ENCODE measurements around the gene UBR3. TPM values are rescaled to one million over a fixed set of nuclear protein-coding genes. Genes with fewer than 3 reads are reported as not detected.

Gene UBR3, protein sequence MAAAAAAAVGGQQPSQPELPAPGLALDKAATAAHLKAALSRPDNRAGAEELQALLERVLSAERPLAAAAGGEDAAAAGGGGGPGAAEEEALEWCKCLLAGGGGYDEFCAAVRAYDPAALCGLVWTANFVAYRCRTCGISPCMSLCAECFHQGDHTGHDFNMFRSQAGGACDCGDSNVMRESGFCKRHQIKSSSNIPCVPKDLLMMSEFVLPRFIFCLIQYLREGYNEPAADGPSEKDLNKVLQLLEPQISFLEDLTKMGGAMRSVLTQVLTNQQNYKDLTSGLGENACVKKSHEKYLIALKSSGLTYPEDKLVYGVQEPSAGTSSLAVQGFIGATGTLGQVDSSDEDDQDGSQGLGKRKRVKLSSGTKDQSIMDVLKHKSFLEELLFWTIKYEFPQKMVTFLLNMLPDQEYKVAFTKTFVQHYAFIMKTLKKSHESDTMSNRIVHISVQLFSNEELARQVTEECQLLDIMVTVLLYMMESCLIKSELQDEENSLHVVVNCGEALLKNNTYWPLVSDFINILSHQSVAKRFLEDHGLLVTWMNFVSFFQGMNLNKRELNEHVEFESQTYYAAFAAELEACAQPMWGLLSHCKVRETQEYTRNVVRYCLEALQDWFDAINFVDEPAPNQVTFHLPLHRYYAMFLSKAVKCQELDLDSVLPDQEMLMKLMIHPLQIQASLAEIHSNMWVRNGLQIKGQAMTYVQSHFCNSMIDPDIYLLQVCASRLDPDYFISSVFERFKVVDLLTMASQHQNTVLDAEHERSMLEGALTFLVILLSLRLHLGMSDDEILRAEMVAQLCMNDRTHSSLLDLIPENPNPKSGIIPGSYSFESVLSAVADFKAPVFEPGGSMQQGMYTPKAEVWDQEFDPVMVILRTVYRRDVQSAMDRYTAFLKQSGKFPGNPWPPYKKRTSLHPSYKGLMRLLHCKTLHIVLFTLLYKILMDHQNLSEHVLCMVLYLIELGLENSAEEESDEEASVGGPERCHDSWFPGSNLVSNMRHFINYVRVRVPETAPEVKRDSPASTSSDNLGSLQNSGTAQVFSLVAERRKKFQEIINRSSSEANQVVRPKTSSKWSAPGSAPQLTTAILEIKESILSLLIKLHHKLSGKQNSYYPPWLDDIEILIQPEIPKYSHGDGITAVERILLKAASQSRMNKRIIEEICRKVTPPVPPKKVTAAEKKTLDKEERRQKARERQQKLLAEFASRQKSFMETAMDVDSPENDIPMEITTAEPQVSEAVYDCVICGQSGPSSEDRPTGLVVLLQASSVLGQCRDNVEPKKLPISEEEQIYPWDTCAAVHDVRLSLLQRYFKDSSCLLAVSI (N-terminal part only)
- total RNA-seq: 24.2 and 32.6 TPM in 2 replicates

DNA sequence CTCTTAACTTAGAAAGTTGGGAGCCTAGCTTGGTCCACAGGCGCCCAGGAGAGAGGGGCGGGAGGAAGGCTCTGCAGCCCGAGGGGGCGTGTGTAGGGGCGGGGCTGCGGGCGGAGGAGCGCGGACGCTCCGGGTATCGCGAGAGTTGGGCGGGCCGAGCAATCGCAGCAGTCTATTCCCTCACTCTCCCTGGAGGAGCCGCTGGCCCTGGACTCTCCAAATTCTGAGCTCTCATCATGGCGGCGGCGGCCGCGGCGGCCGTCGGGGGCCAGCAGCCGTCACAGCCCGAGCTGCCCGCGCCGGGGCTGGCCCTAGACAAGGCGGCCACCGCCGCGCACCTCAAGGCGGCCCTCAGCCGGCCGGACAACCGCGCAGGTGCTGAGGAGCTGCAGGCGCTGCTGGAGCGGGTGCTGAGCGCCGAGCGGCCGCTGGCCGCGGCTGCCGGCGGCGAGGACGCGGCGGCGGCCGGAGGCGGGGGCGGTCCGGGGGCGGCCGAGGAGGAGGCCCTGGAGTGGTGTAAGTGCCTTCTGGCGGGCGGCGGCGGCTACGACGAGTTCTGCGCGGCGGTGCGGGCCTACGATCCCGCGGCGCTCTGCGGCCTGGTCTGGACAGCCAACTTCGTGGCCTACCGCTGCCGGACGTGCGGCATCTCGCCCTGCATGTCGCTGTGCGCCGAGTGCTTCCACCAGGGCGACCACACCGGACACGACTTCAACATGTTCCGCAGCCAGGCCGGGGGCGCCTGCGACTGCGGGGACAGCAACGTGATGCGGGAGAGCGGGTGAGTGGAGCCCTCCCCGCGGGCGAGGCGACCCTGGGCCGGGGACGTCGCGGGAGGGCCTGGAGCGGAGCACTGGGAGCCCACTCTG is at the start of gene UBR3:
TSS of gene UBR3 (plus strand) at position 183 of the 869 bp plus-strand sequence. CDS start at position 237, 54 bp downstream.

DNA sequence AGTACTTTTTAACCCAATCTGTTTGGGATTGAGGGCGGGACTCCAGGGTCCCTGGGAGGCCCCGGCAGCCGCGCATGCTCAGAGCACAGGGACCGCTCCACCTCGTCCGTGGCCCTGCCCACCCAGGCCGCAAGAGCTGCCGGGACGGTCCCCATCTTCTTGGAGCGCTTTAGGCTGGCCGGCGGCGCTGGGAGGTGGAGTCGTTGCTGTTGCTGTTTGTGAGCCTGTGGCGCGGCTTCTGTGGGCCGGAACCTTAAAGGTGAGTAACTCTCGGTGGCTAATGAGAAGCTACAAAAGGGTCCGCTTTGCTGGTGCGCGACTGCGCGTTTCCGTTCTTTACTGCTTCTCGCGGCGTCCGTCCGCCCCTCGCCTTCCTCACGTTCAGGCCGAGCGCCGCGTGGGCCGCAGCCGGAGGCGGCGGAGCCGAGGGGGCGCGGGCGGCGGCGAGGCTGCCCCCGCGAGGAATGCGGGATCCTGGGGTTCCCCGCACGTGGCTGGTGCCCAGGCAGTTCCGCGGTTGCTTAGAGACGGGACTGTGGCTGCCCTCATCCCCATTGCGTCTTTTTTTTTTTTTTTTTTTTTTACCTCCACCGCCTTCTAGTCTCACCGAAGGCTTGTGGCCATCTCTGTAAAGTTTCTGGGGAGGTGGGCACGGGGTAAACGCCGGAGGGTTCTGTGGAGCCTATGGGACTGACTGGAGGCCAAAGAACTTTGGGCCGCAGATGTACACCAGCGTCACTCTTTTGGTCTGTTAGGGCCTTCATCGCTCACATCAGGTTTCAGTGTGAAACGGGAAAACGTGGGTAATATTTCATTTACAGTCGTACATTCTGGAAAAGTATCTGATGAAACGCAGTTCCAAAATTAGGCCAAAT is 28.3 kb upstream of the UBR3 start, which contains the start of gene SSB:
TSS of gene SSB (plus strand) at position 154 of the 875 bp plus-strand sequence. CDS start 2,090 bp downstream, outside the sequence.

DNA sequence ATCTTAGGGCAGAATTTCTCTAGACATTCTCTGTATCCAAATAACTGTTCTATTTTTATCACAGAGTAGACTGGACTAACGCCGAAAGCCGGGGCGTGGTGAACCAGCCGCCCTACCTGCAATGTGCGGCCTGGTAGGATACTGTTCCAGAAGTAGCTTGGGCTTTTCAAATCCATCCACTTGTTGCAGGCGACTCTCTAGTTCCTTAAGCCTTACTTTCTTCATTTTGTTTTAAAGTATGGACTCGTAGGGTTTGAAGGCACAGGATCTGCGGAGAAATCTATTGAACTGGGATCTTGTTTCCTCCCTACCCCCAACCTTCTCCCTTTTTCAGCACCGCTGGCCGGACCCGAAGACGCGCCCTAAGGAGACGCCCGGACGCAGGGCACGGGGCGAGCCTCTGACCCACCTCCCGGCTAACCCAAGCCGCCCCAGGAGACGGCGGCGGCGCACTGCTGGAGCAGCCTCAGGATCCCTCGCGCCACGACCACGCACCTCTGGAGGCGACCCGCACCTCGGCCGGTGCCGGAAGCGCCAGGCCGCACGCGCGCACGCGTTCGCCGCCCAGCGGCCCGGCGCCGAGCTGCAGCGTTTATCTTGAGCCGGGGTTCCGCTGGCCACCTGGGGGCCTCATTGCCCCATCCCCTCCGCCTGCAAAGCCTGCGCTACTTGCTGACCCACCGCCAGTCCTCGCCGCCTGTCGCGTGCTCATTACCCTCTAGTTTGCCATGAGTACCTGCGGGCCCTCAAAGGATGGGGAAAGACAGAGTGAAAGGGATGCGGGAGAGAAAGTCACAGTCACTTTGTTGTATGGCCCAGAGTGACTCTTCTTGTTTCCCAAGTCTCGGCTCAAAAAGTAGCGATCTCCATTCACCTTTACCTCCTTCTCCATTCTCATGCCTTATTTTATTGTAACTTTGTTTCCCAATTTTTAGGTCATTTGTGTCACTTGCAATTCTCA is 2.6 kb upstream of the UBR3 start, which contains the start of gene METTL5:
TSS of gene METTL5 (minus strand) at position 533 of the 961 bp plus-strand sequence. CDS start at position 225, 308 bp downstream.

Other genes with a start within 250 kb of the UBR3 start
- 12.6 and 32.4 TPM in 2 replicates for gene PPIG, start 243.1 kb upstream of the UBR3 start, total RNA-seq
- not detected in 2 replicates for gene CFAP210, start 133.0 kb upstream of the UBR3 start, total RNA-seq
- gene PHOSPHO2, start 133.0 kb upstream of the UBR3 start, total RNA-seq: 0.36 and 1.1 TPM in 2 replicates
- gene KLHL23, start 93.6 kb upstream of the UBR3 start, total RNA-seq: 3.2 and 4.9 TPM in 2 replicates
- 147 and 168 TPM in 2 replicates for gene SSB, start 28.6 kb upstream of the UBR3 start, total RNA-seq
- 41.0 and 49.1 TPM in 2 replicates for gene METTL5, start 2.5 kb upstream of the UBR3 start, total RNA-seq